Measurements from ENCODE around the gene FRK. TPM values are rescaled to one million over a fixed set of nuclear protein-coding genes. Genes with fewer than 3 reads are reported as not detected.

Gene FRK
- total and polyA plus RNA-seq, 3 donors from 2014 or later = 1.5 to 3.7 (median 2.5) TPM

- no peak overlapping the region for H3K27ac ChIP-seq
- intact Hi-C loops (cut with DNase I; ENCODE audit: low total_unique reads) = no loop called here
- no peaks in the 10 kb centered on the region for H3K27me3 ChIP-seq
- H3K36me3 ChIP-seq (ENCODE audit: low read depth, missing control alignments) = no peaks in the 10 kb centered on the region
- H3K4me3 ChIP-seq = no peak overlapping the region
- no peak for DNase-seq
- 51 to 80% methylated on average over 1 of the region's 1 CpG for WGBS, 2 donors
- TF ChIP-seq CTCF (IDR thresholded peaks at IDR 0.05) (no peak), POLR2A (IDR thresholded peaks at IDR 0.05) (no peak)
- no peaks in the 10 kb centered on the region for H3K4me1 ChIP-seq
- H3K9me3 ChIP-seq = no peaks in the 10 kb centered on the region
These were observed 11.7 kb upstream of the FRK start for GRCh38 chr6:116072368-116072767.

- no peak overlapping the region for H3K27ac ChIP-seq
- no peaks in the 10 kb centered on the region for H3K36me3 ChIP-seq (ENCODE audit: low read depth, missing control alignments)
- no peak overlapping the region for H3K4me3 ChIP-seq
- DNase-seq = no peak
- 72 to 82% methylated on average over 2 of the region's 2 CpGs for WGBS, 2 donors
- H3K4me1 ChIP-seq = no peaks in the 10 kb centered on the region
- H3K9me3 ChIP-seq = no peaks in the 10 kb centered on the region
- intact Hi-C loops (cut with DNase I; ENCODE audit: low total_unique reads) = no loop called here
- no peak for TF ChIP-seq CTCF (IDR thresholded peaks at IDR 0.05)
- no peak for TF ChIP-seq POLR2A (IDR thresholded peaks at IDR 0.05)
- no peaks in the 10 kb centered on the region for H3K27me3 ChIP-seq
These were observed 10.1 kb upstream of the FRK start for GRCh38 chr6:116070616-116071389.

- no peaks in the 10 kb centered on the region for H3K36me3 ChIP-seq (ENCODE audit: low read depth, missing control alignments)
- no peaks in the 10 kb centered on the region for H3K9me3 ChIP-seq
- no peaks in the 10 kb centered on the region for H3K27me3 ChIP-seq
- intact Hi-C loops (cut with DNase I; ENCODE audit: low total_unique reads) = no loop called here
- no peaks in the 10 kb centered on the region for H3K4me1 ChIP-seq
- 88 to 92% methylated on average over 1 of the region's 1 CpG for WGBS, 2 donors
- no peak for TF ChIP-seq CTCF (IDR thresholded peaks at IDR 0.05)
- no peak for TF ChIP-seq POLR2A (IDR thresholded peaks at IDR 0.05)
- no peak for DNase-seq
- H3K27ac ChIP-seq = no peak overlapping the region
- no peak overlapping the region for H3K4me3 ChIP-seq
These were observed 9.4 kb upstream of the FRK start for GRCh38 chr6:116070101-116070500.

- intact Hi-C loops (cut with DNase I; ENCODE audit: low total_unique reads) = no loop called here
- no peaks in the 10 kb centered on the region for H3K27me3 ChIP-seq
- no peaks in the 10 kb centered on the region for H3K9me3 ChIP-seq
- no peak for DNase-seq
- no peak overlapping the region for H3K4me3 ChIP-seq
- no peak for TF ChIP-seq CTCF (IDR thresholded peaks at IDR 0.05)
- TF ChIP-seq POLR2A (IDR thresholded peaks at IDR 0.05) = no peak
- no peak overlapping the region for H3K27ac ChIP-seq
- no peaks in the 10 kb centered on the region for H3K36me3 ChIP-seq (ENCODE audit: low read depth, missing control alignments)
- WGBS, 2 donors = 90 to 94% methylated on average over 2 of the region's 2 CpGs
- H3K4me1 ChIP-seq = no peaks in the 10 kb centered on the region
These were observed 6.1 kb upstream of the FRK start for GRCh38 chr6:116066789-116067188.

- no peak for TF ChIP-seq CTCF (IDR thresholded peaks at IDR 0.05)
- TF ChIP-seq POLR2A (IDR thresholded peaks at IDR 0.05) = no peak
- DNase-seq = no peak
- H3K27me3 ChIP-seq = no peaks in the 10 kb centered on the region
- H3K4me3 ChIP-seq = no peak overlapping the region
- H3K27ac ChIP-seq = no peak overlapping the region
- no peaks in the 10 kb centered on the region for H3K9me3 ChIP-seq
- intact Hi-C loops (cut with DNase I; ENCODE audit: low total_unique reads) = no loop called here
- no peaks in the 10 kb centered on the region for H3K4me1 ChIP-seq
- H3K36me3 ChIP-seq (ENCODE audit: low read depth, missing control alignments) = no peaks in the 10 kb centered on the region
These were observed 4.0 kb upstream of the FRK start for GRCh38 chr6:116064666-116065065.

Data from testis (tissue), 3 donors.